HG03378 (cell line): ENCODE data around the gene CMSS1.

Experiments used
- ATAC-seq: cut with Tn5 transposase; IDR thresholded peaks from one replicate; pipeline ENCODE4 v1.9.1; 2021; ENCODE audit warnings: mild to moderate bottlenecking, moderate library complexity; ENCODE audit not compliant: unreplicated experiment

The CMSS1 gene

DNA sequence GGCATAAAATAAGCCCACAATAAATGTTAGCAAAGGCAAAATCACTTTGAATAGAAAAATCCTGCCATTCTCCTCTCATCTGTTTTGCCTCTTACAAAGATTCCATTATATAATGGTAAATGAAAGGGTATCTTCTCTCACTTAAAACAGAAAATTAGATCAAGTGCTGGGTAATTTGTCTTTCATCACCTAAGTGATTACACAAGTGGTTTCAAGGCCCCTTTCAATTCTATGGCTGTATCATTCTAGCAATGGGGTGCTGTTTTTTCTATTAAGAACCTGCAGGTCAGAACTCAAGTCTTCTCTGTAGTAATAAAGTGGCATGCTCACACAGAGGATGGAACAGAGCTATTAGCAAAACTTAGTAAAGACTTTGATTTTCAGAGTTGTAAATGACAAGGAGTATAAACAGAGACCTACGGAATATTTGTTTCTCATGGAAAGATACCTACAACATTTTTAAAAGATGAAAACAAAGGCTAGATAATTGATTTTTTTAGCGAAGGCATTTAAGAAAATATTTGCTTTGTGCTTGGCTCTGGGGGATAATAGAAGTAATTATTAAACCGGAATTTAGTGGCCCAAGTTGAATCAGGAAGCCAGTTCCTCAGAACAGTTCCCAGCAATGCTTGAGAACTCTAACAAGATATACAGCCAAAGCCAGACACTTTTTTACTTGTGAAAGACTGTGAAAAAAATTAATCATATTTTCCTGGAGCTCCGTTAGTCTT, 137.4 kb downstream of the CMSS1 start:
- no peak for ATAC-seq

DNA sequence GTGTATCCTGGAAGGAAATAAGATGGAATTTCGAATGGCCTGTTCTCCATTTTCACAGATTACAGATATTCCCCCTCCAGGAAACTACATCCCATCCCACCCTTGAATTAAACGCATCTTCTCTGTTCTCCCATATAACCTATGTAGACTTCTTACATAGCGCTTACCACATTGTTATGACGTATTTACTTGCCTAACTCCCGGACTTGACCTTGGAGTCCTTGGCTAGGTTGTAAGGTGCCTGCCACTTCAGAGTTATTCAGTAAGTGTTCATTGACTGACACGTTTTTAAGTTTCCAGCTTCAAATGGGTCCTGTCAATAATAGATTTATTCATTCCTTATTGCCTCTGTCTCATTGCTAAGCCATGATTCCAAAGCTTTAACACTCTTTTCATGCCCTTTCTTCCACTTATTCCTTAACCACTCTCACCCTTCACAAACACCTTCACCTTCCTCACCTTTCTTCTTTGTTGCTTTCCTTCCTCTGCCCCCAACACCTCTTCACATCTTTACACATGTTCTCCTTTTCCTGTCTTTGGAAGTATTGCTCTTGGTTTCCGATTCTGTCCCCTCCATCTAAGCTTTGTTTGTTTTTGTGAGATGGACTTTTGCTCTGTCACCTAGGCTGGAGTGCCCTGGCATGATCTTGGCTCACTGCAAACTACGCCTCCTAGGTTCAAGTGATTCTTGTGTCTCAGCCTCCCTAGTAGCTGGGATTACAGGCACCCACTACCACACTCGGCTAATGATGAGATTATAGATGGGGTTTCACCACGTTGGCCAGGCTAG, 138.3 kb downstream of the CMSS1 start:
- no peak for ATAC-seq

DNA sequence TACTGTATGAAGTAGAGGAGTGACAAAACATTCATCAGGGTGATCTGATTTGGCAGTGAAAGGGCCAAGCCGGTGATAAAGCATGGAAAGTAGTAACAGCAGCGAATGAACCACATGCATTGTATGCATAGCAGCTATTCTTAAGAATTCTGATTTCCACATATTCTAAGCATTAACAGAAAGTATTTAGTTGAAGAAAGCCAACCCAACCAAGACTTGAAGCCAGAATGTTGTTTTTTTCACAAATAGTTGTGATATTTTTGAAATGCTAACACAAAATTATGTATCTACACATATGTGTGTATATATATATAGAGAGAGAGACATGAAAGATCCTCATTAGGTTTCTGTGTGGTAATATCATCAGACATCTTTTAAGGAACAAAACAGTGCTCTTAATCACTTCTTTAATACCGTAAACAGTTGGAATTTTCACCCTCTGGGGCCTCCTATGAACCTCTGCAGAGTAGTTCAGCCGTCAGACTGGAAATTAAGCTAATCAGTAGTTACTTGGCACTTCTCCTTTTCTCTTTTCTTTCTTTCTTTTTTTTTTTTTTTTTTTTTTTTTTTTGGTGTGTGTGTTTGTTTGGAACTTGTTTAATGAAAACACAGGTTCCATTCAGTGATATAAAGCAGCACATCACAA, 139.6 kb downstream of the CMSS1 start:
- ATAC-seq = no peak

GRCh38 chr3:99958222-99958912, 140.7 kb downstream of the CMSS1 start:
- no peak for ATAC-seq

- ATAC-seq = no peak
Measured at GRCh38 chr3:99960123-99960878, 142.6 kb downstream of the CMSS1 start.

- ATAC-seq = no peak
Measured at GRCh38 chr3:99960941-99961340, 143.3 kb downstream of the CMSS1 start.

GRCh38 chr3:99961756-99962515, 144.3 kb downstream of the CMSS1 start:
- ATAC-seq = no peak

- ATAC-seq = no peak
Measured at GRCh38 chr3:99962703-99963102, 145.0 kb downstream of the CMSS1 start.

GRCh38 chr3:99965077-99965476, 147.4 kb downstream of the CMSS1 start:
- ATAC-seq = no peak

DNA sequence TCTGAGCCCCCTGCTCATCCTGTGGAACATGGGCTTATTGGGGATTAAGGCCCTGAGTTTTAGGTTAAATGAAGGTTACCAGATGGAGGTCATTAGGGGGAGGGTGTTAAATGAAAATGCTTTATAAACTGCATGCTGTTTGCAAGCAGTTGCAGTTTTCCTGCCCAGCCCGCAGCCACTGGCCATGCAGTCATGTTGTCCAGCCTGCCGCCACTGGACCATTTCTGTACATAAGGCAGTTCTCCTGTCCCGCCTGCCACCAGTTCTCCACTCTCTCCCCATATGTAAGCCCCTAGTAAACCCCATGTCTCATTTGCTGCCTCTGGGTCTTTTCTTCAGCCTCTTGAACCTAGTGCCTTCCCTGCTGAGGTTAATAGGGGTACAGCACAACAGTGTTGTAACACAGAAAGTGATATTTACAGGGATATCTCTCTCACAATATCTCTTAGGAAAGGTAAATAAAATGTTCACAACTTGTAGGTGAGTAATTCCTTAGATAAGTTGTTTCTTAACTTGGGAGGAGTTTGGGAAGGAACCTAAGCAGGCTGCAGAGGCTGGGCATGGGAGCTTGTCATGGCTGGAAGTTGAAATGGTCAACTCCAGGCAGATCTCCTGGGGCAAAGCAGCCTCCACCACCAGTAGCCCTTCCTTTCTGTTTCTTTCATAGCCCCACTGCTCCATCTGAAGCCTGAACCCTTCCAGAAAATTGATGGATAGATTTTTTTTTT, 148.2 kb downstream of the CMSS1 start:
- ATAC-seq = no peak

DNA sequence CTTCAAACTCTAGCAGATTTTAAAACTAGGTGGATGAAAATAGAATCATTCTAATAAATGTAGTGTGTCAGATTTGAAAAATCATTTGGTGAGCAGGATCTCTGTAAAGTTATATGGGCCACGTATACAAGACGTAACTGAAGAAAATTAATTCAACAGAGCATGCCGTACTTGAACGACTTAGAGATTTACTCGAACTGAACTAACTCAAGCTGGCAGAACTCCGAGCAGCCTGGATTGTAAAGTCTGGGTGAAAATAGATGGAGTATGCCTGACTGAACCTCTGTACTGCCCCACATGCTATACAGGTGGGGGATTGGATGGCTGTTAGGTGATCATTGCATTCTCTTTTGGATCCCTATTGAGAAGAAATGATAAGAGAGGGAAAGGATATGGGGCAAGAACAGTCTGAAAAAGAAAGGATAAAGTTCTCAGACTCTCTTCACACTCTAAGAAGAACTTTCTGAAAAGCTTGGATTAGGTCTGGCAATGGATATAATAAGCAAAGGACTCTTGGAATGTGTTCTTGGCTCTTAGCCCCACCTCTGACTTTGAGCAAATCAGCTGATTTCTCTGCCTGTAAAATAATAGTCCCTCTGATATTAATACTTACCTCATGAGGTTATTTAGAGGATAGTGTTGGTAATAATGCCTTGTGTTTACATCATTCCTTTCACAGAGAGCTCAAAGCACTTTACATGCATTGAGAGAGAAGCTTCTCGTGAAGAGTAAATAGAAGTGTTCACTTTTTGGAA, 149.2 kb downstream of the CMSS1 start:
- ATAC-seq = no peak

DNA sequence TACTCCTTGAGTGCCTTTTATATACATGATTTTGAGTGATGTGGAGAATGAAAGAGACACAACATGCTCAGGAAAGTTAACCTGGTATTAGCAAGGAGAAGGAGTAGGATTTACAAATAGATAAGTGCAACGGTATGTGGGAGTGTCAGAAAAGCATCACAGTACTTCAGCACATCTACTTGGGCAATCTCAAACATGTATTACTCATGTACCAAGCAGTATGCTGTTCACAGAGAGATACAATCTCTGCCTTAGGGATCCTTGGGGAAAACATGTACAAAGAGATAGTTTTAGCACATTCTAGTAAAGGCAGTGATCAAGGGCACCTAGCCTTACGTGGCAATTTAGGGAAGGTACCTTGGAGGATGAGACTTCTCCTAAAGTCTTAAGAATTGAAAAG, 150.1 kb downstream of the CMSS1 start:
- ATAC-seq = no peak

DNA sequence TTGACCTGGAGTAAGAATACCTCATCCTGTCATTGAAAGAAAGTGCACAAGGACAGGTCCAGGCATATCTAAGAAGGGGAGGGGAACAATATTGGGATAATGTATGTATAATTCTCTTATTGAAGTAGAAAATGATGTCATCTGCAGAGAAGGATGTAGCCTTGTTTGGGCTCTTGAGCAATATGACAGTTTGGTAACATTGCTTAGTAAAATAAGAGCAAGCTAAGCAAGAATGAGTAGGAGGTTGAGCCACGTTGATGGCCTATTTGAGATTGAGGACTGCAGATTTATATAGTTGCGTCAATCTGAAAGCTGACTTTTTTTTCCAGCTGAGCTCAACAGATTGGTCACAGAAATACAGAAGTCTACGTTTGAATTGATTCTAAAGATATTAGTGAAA, 151.5 kb downstream of the CMSS1 start:
- no peak for ATAC-seq

GRCh38 chr3:99970198-99970597, 152.5 kb downstream of the CMSS1 start:
- peak; percentile 96 for ATAC-seq

DNA sequence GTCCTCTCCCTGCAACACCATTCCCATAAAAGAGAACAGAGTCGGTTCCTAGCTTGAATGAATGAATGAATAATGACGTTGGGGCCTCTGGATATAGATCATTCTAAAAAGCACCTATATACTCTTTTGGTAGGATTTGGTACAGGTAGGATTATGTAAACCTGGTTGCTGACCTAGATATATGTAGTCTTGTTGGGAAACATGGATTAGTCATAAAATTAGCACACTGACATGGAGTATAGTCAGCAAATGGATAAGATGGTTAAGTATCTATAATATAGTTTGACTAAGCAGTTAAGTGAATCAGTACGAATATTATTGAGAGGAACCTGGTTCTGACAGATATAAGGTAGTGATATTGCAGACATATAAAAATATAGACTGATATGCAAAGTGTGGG, 154.1 kb downstream of the CMSS1 start:
- ATAC-seq = no peak

- ATAC-seq = no peak
Measured at GRCh38 chr3:99972380-99973104, 154.9 kb downstream of the CMSS1 start.

DNA sequence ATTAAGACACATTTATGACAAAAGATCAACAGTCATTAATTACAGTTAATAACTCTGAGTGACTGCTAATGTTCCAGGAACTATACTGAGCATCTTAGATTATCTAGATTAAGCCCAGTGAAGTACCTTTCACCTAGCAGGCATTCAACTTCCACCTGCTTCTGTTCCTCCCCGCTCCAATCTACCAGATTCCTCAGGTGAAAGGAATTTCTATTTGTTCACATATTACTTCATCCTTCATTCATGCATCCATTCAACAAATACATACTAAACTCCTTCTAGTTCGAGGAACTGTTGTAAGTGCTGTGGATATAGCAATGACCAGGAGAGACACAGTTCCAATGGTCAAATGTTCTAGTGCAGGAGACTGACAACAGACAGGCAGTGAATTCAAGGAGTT, 157.3 kb downstream of the CMSS1 start:
- no peak for ATAC-seq

DNA sequence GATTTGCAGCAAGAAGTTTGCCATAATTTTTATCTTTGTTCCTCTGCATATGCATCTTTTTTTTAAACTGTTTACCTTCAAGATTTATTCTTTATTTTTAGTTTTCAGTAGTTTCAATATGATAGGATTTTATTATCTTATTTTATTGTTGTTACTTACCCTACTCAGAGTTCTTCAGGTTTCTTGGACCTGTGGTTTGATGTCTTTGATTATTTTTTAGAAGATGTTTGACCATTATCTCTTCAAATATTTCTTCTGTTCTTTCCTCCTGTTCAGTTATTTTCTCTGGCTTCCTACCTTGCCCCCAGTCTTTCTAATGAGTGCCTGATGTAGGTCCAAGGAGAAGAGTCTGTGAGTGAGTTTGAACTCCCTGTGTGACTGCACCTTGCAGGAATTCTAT, 158.9 kb downstream of the CMSS1 start:
- no peak for ATAC-seq
